ENCODE results near the gene ZFAND2A.

ZFAND2A gene

GRCh38 chr7:1176891-1177373 is 16.9 kb upstream of the ZFAND2A start (continued):
- TF ChIP-seq ZNF639 (tag by site-specific recombination; IDR thresholded peaks at IDR 0.05) (no peak), ZNF548 (tag by site-specific recombination; IDR thresholded peaks at IDR 0.05) (no peak), KLF16 (tag by site-specific recombination; IDR thresholded peaks at IDR 0.05) (no peak), ZXDB (tag by site-specific recombination; IDR thresholded peaks at IDR 0.05) (no peak), ZNF670 (tag by site-specific recombination; IDR thresholded peaks at IDR 0.05; ENCODE audit: low read depth) (no peak), ZNF629 (tag by site-specific recombination; IDR thresholded peaks at IDR 0.05) (peak; percentile 68), ZNF518A (tag by site-specific recombination; conservative IDR thresholded peaks at IDR 0.05; ENCODE audit: low read depth) (no peak), KLF7 (tag by site-specific recombination; IDR thresholded peaks at IDR 0.05; ENCODE audit: borderline replicate concordance) (no peak; the same call in 1 of the 2 replicates), ZNF513 (tag by site-specific recombination; IDR thresholded peaks at IDR 0.05) (no peak), ZNF169 (tag by site-specific recombination; IDR thresholded peaks at IDR 0.05) (no peak), PRDM6 (tag by site-specific recombination; IDR thresholded peaks at IDR 0.05) (no peak), CTCF (tag by site-specific recombination; IDR thresholded peaks at IDR 0.05) (peak; percentile 49; the same call in 1 of the 2 replicates), ZNF214 (tag by site-specific recombination; IDR thresholded peaks at IDR 0.05; ENCODE audit: borderline replicate concordance) (no peak), ZNF791 (tag by site-specific recombination; IDR thresholded peaks at IDR 0.05) (no peak), ZFP37 (tag by site-specific recombination; IDR thresholded peaks at IDR 0.05) (no peak), ZNF121 (tag by site-specific recombination; IDR thresholded peaks at IDR 0.05) (peak; percentile 98), ZBTB26 (tag by site-specific recombination; optimal IDR thresholded peaks at IDR 0.05) (peak; percentile 23), ZNF544 (tag by site-specific recombination; IDR thresholded peaks at IDR 0.05) (no peak), KLF8 (tag by site-specific recombination; IDR thresholded peaks at IDR 0.05) (0 out of 2 replicates have a peak, but pooled peaks have one; percentile 21), FEZF1 (tag by site-specific recombination; IDR thresholded peaks at IDR 0.05) (no peak), ZNF223 (tag by site-specific recombination; IDR thresholded peaks at IDR 0.05) (no peak), ZNF239 (tag by site-specific recombination; IDR thresholded peaks at IDR 0.05) (no peak), ZBTB20 (tag by site-specific recombination; IDR thresholded peaks at IDR 0.05) (no peak), ZNF701 (tag by site-specific recombination; IDR thresholded peaks at IDR 0.05) (no peak), ZNF10 (tag by site-specific recombination; IDR thresholded peaks at IDR 0.05) (no peak), ZNF707 (tag by site-specific recombination; IDR thresholded peaks at IDR 0.05) (no peak), SP7 (tag by site-specific recombination; IDR thresholded peaks at IDR 0.05) (no peak), ZNF184 (tag by site-specific recombination; IDR thresholded peaks at IDR 0.05) (no peak), KLF9 (tag by site-specific recombination; IDR thresholded peaks at IDR 0.05; ENCODE audit: low read depth) (0 out of 2 replicates have a peak, but pooled peaks have one; percentile 49), ZNF391 (tag by site-specific recombination; IDR thresholded peaks at IDR 0.05; ENCODE audit: borderline replicate concordance, low read depth) (no peak)
